ENCODE results near the gene SPTAN1.

Gene SPTAN1

DNA sequence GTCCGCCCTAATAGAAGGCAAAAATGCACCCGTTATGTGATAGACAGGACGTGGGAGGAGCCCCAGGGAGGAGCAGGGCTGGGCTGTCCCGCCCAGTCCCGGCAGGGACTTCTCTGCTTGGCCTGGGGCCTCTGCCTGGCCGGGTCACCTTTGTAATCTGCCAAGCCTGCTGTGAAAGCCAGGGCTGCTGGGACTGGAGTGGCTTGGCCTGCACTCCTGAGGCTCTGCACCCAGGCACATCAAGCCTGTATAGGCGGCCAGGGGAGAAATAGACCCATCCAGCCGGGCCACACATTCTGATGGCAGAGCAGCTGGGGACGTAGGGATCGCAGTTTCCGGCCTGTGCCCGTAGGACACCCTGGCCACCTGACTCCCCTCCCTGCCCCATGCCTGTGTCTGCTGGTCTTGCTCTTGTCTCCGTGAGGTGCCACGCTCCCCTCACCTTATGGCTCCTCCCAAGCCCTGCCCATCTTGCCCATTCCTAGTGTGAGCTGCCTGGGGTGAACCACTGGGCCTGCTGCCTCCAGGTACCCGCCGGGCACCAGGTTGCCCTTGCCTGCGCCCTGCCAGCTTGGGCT lies 76.2 kb downstream of the SPTAN1 start:
- Mint-ChIP-seq H3K4me1 (ENCODE audit: low read depth) (no peaks in the 10 kb centered on the region), H3K9me3 (no peaks in the 10 kb centered on the region), H3K4me3 (no peak overlapping the region), H3K36me3 (ENCODE audit: low read depth) (peaks cover 58% of the 10 kb centered on the region), H3K27ac (no peak overlapping the region), H3K27me3 (no peaks in the 10 kb centered on the region)

DNA sequence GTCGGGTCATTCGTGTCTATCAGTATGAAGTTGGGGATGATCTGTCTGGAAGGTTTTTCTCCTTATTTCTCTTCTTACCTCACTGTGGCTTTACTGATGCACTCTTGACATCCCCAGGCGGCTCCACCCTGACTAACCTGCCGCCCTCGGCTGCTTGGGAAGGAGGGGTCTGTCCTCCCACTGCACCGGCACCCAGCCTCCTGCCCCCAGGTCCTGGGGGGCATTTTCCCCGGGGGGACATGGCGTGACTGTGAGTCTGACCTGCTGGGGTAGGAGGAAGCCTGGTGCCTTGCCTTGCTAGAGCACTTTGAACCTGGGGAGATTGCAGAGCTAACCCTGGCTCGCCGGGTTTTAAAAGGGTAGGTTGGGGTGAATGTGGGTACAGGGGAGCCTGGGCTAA lies 76.7 kb downstream of the SPTAN1 start:
- Mint-ChIP-seq H3K4me1 (ENCODE audit: low read depth) (no peaks in the 10 kb centered on the region), H3K27ac (no peak overlapping the region), H3K4me3 (no peak overlapping the region), H3K9me3 (no peaks in the 10 kb centered on the region), H3K36me3 (ENCODE audit: low read depth) (peaks cover 58% of the 10 kb centered on the region), H3K27me3 (no peaks in the 10 kb centered on the region)

DNA sequence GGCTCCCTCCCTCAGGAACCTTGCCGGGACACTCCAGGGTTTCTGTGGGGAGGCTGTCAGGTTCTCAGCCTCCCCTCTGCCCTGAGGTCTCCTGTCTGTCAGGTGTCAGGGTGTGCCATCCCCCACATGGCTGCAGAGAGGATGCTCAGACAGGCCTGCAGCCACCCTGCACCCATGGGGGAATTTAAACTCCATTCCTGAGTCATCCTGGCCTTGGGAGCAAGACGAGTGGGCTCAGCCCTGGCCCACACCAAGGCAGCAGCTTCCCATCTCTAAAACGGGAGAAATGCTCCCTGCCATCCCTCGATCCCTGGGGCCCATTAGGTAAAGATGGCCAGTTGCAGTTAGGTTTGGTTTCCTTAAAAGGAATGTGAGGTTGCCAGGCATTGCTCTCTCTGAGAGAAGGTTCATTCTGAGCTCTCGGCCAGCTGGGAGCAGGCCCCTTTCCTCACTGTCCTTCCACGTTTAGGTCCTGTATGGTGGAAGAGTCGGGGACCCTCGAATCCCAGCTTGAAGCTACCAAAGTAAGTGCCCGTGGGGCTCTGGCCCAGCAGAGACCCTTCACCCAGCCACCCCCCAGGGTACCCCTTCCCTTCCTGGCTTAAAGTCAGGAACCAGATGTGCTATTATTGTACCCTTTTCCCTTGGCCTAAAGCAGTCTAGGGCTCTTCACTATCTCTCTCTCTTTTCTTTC lies 77.6 kb downstream of the SPTAN1 start:
- Mint-ChIP-seq H3K4me1 (ENCODE audit: low read depth) (no peaks in the 10 kb centered on the region), H3K4me3 (no peak overlapping the region), H3K27ac (no peak overlapping the region), H3K9me3 (no peaks in the 10 kb centered on the region), H3K27me3 (no peaks in the 10 kb centered on the region), H3K36me3 (ENCODE audit: low read depth) (peaks cover 50% of the 10 kb centered on the region)

DNA sequence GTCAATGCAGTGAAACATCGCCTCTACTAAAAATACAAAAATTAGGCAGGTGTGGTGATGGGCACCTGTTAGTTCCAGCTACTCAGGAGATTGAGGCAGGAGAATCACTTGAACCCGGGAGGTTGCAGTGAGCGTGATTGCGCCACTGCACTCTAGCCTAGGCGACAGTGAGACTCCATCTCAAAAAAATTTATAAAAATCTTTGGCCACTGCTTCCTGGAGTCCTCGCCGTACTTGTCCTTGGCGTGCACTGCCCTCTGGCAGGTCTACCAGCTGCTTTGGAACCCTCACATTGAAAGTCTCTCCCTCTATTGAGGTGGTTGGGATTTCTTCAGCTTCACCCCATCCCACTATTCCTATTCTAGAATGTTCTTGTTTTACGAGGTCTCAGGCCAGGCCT lies 79.2 kb downstream of the SPTAN1 start:
- Mint-ChIP-seq H3K4me3 (no peak overlapping the region), H3K4me1 (ENCODE audit: low read depth) (no peaks in the 10 kb centered on the region), H3K27ac (no peak overlapping the region), H3K36me3 (ENCODE audit: low read depth) (peaks cover 37% of the 10 kb centered on the region), H3K9me3 (no peaks in the 10 kb centered on the region), H3K27me3 (no peaks in the 10 kb centered on the region)

DNA sequence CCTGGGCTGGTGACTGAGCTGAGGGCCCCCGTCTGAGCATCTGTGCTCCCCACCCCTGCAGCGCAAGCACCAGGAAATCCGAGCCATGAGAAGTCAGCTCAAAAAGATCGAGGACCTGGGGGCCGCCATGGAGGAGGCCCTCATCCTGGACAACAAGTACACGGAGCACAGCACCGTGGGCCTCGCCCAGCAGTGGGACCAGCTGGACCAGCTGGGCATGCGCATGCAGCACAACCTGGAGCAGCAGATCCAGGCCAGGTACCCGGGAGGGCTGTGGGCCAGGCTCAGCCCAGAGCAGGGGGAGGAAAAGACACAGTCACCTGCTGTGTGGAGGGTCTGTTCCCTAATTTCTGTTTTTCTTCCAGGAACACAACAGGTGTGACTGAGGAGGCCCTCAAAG lies 79.7 kb downstream of the SPTAN1 start:
- peaks cover 36% of the 10 kb centered on the region for H3K36me3 Mint-ChIP-seq (ENCODE audit: low read depth)

DNA sequence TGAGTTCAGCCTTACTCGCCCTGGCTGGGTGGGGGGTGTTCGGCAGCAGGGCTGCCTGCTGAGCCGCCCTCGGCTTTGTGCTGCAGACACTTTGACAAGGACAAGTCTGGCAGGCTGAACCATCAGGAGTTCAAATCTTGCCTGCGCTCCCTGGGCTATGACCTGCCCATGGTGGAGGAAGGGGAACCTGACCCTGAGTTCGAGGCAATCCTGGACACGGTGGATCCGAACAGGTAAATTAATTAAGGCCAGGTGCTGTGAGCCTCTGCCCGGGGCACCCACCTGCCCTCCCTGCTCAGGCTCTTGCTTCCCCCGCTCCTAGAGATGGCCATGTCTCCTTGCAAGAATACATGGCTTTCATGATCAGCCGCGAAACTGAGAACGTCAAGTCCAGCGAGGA lies 80.1 kb downstream of the SPTAN1 start:
- no peaks in the 10 kb centered on the region for H3K4me1 Mint-ChIP-seq (ENCODE audit: low read depth)
- no peak overlapping the region for H3K27ac Mint-ChIP-seq
- H3K9me3 Mint-ChIP-seq, result no peaks in the 10 kb centered on the region
- peaks cover 36% of the 10 kb centered on the region for H3K36me3 Mint-ChIP-seq (ENCODE audit: low read depth)
- no peak overlapping the region for H3K4me3 Mint-ChIP-seq
- no peaks in the 10 kb centered on the region for H3K27me3 Mint-ChIP-seq

More for the DNA sequence above, 79.7 kb downstream of the SPTAN1 start:
- H3K4me3 Mint-ChIP-seq, result no peak overlapping the region
- H3K27ac Mint-ChIP-seq, result no peak overlapping the region
- no peaks in the 10 kb centered on the region for H3K27me3 Mint-ChIP-seq
- H3K9me3 Mint-ChIP-seq, result no peaks in the 10 kb centered on the region
- no peaks in the 10 kb centered on the region for H3K4me1 Mint-ChIP-seq (ENCODE audit: low read depth)

DNA sequence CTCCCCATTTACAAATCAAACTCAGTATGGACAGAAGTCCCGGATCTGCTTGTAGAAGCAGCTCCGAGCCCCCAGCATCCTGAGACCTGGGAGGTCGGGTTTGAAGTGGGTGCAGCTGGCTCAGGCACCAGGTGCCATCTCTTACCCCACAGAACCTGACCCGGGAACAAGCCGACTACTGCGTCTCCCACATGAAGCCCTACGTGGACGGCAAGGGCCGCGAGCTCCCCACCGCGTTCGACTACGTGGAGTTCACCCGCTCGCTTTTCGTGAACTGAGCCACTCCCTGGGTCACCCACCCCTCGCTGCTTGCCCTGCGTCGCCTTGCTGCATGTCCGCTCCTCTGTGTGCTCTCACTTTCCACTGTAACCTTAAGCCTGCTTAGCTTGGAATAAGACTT lies 80.7 kb downstream of the SPTAN1 start:
- H3K27ac Mint-ChIP-seq, result no peak overlapping the region
- H3K4me3 Mint-ChIP-seq, result no peak overlapping the region
- no peaks in the 10 kb centered on the region for H3K27me3 Mint-ChIP-seq
- no peaks in the 10 kb centered on the region for H3K9me3 Mint-ChIP-seq
- H3K36me3 Mint-ChIP-seq (ENCODE audit: low read depth), result peaks cover 32% of the 10 kb centered on the region
- no peaks in the 10 kb centered on the region for H3K4me1 Mint-ChIP-seq (ENCODE audit: low read depth)

DNA sequence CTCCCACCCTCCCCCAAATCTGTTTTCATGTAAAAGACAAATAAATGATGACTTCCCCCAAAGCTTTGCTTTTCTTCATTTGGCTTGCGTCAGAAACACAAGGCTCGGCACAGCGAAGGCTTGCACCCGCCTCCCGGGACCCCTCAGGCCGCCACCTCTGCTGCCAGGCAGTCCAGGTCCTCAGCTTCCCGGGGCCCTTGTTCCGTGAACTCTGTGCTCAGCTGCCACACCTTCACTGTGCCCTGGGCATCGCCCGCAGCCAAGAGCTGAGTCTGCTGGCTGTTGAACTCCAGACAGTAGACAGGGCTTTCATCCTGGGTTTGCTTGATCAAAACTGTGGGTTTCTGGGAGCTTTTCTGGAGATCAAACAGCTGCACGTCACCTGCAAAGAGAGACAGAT lies 81.2 kb downstream of the SPTAN1 start:
- Mint-ChIP-seq H3K9me3 (no peaks in the 10 kb centered on the region), H3K4me3 (no peak overlapping the region), H3K4me1 (ENCODE audit: low read depth) (no peaks in the 10 kb centered on the region), H3K27ac (no peak overlapping the region), H3K36me3 (ENCODE audit: low read depth) (peaks cover 33% of the 10 kb centered on the region), H3K27me3 (no peaks in the 10 kb centered on the region)

DNA sequence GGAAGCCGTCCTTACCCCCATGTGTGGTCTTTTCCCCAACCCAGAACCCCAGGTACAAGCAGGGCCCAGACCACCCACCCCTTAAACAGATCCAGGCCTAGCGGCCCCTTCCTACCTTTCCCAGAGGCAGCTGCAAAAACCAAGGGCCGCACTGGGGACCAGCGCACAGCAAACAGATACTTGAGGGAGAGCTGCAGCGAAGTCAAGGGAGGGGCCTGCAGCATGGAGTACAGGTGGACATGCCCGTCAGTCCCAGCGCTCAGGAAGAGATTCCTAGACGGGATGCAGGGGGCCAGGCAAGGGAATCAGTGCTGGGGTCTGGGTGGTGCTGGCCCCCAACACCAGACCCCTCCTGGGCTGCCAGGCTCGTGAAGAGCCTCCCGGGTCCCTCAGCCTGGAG lies 81.7 kb downstream of the SPTAN1 start:
- Mint-ChIP-seq H3K27me3 (no peaks in the 10 kb centered on the region), H3K36me3 (ENCODE audit: low read depth) (peaks cover 32% of the 10 kb centered on the region), H3K4me1 (ENCODE audit: low read depth) (no peaks in the 10 kb centered on the region), H3K27ac (no peak overlapping the region), H3K9me3 (no peaks in the 10 kb centered on the region), H3K4me3 (no peak overlapping the region)

DNA sequence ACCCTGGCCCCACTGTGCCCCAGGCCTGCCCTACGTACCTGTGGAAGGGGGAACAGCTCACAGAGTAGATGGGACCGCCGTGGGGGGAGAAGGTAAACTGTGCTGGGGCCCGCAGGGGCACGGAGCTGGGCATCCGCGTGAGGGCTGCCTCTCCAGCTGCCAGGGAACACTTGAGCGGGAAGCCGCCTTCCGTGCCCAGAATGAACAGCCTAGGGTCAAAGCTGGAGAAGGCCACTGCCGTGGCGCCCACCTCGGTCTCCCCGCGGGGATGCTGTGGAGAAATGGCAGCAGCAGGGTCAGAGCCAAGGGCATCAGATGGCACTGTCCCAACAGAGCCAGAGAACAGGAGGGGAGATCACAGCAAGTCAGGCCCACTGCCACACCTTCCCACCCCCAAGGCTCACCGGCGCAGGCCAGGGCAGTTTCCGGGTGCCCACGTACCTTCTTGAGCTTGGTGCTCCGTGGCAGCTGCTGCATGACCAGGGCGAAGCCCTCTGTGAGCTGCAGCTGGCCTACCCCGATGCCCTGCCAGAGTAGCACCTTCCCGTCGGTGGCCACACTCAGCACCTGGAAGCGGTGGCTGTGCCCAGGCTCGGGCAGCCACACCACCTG lies 82.4 kb downstream of the SPTAN1 start:
- Mint-ChIP-seq H3K4me1 (ENCODE audit: low read depth) (no peaks in the 10 kb centered on the region), H3K27me3 (no peaks in the 10 kb centered on the region), H3K9me3 (no peaks in the 10 kb centered on the region), H3K4me3 (no peak overlapping the region), H3K36me3 (ENCODE audit: low read depth) (peaks cover 30% of the 10 kb centered on the region), H3K27ac (no peak overlapping the region)

DNA sequence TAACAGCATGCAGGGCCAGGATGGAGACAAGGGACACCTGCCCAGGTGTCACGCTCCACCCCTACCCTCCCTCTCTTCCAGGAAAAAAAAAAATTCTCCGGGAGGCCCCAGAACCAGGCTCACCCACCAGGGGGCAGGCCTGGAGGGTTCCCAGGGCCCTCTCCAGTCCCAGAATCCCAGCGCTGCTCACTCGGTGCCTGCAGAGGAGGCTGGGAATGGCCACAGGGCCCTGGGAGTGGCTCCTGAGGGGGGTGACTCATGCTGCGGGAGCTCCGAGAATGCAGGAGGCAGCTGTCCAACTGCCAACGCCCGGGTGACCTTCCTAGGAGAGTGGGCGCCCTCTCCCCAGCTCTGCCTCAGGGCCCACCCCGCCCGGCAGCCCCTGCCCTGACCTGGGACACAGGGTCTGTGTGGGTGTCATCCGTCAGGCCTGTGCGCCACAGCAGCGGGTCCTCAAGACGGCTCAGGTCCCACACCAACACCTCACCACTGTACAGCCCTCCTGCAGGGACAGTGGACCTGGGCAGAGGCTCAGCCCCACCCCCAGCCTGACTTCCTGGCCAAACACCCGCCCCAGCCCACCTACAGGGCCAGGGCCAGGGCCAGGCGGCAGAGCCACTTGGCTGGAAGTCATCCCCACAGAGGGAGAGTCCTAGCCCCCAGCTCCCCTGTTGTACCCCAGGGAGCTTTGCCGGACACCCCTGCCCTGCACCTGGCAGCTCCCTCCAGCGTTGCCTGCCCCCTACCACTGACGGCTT lies 83.1 kb downstream of the SPTAN1 start:
- Mint-ChIP-seq H3K4me1 (ENCODE audit: low read depth) (no peaks in the 10 kb centered on the region), H3K27ac (no peak overlapping the region), H3K4me3 (no peak overlapping the region), H3K27me3 (no peaks in the 10 kb centered on the region), H3K9me3 (no peaks in the 10 kb centered on the region), H3K36me3 (ENCODE audit: low read depth) (peaks cover 27% of the 10 kb centered on the region)

DNA sequence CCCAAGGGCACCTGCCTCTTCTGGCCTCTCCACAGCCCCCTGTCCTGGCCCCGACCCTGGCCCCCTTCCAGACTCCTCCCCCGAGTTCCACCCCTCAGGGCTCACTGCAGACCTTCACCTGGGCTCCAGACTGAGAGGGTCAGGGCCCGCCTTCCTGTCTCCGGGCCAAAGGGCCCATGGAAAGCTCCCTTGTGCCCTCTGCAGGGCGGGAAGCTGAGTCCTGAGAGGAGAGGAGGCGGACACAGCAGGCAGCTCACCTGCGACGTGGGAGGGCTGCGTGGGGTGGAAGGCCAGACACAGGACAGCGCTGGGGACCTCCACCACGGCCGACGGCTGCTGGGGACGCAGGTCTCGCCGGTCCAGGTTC lies 83.6 kb downstream of the SPTAN1 start:
- no peaks in the 10 kb centered on the region for H3K9me3 Mint-ChIP-seq

DNA sequence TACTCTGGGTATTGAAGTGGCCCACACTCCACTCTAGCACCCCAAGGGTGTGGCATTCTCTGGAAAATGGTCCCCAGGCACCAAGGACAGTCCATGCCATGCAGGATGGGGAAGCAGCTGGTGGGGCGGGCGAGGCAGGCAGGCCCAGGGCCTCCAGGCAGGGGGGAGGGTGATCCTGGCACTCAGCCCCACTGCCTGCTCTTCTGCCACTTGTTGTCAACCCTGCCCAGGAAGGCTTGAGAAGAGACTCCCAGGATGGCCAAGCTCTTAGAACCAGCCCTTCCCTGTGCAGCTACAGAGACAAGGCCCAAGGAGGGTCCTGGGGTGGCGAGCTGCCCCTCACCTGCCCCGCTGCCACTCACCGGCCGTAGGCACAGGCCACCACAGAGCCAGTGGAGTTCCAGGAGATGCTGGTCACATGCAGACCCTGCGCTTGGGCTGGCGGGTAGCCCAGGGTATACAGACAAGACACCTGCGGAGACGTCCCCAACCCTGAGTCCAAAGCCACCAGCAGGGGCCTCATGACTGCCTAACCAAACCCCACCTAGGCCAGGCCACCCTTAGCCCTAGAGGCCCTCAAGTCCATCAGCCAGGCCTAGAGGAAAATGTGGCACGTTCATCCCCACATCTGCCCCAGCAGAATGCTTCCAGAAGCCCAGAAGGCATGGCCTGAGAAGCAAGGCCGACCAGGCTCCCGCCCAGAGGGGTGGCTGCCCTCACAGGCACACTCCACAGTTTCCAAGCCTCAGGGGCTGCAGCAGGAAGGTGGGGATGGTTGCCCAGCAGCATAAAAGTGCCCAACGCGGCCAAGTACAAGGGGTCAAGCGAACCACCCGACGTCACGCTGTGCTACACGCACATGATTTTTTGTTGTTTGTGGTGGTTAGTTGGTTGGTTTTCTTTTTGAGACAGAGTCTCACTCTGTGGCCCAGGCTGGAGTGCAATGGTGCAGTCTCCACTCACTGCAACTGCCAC lies 84.5 kb downstream of the SPTAN1 start:
- no peak overlapping the region for H3K4me3 Mint-ChIP-seq
- H3K4me1 Mint-ChIP-seq (ENCODE audit: low read depth), result no peaks in the 10 kb centered on the region
- no peaks in the 10 kb centered on the region for H3K9me3 Mint-ChIP-seq
- no peaks in the 10 kb centered on the region for H3K27me3 Mint-ChIP-seq
- no peak overlapping the region for H3K27ac Mint-ChIP-seq
- peaks cover 25% of the 10 kb centered on the region for H3K36me3 Mint-ChIP-seq (ENCODE audit: low read depth)

More for the DNA sequence above, 83.6 kb downstream of the SPTAN1 start:
- Mint-ChIP-seq H3K4me3 (no peak overlapping the region), H3K36me3 (ENCODE audit: low read depth) (peaks cover 27% of the 10 kb centered on the region), H3K4me1 (ENCODE audit: low read depth) (no peaks in the 10 kb centered on the region), H3K27ac (no peak overlapping the region), H3K27me3 (no peaks in the 10 kb centered on the region)

DNA sequence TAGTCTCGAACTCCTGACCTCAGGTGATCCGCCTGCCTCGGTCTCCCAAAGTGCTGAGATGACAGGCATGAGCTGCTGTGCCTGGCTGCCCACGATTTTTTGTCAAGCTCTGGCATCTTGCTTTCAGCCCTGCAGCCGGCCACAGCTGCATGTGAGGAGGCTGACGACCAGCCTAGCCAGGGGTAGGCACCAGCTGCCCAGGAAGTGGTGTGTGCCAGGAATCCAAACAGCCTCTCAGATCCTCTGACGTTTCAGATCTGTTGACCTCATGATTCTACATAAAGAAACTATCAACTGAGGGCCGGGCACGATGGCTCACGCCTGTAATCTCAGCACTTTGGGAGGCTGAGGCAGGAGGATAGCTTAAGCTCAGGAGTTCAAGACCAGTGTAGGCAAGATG lies 85.3 kb downstream of the SPTAN1 start:
- Mint-ChIP-seq H3K9me3 (no peaks in the 10 kb centered on the region), H3K27ac (no peak overlapping the region), H3K27me3 (no peaks in the 10 kb centered on the region), H3K4me1 (ENCODE audit: low read depth) (no peaks in the 10 kb centered on the region), H3K4me3 (no peak overlapping the region), H3K36me3 (ENCODE audit: low read depth) (peaks cover 22% of the 10 kb centered on the region)

Data from stimulated activated naive CD8-positive, alpha-beta T cell treated with anti-CD3 and anti-CD28 coated beads, Interleukin-15, Interleukin-2, amounts not matched to agents 100 ng/mL and 50 ng/mL, for 24 hours (primary cell).